Stimulated activated CD8-positive, alpha-beta memory T cell treated with anti-CD3 and anti-CD28 coated beads, Interleukin-12 subunit alpha, Interleukin-12 subunit beta, amount 100 ng/mL, for 4 hours (primary cell): Measurements from ENCODE around the gene MAN2C1.

Experiments
- DNase-seq: peaks from one replicate; pipeline ENCODE4 v3.0.0-alpha.2; 2020; ENCODE audit warnings: low read depth

The MAN2C1 gene

GRCh38 chr15:75309711-75310110, 58.7 kb downstream of the MAN2C1 start:
- no peak for DNase-seq

GRCh38 chr15:75307778-75308390, 60.5 kb downstream of the MAN2C1 start:
- DNase-seq, result no peak

GRCh38 chr15:75306188-75306587, 62.2 kb downstream of the MAN2C1 start:
- no peak for DNase-seq
